NCI-H510A treated with DMSO at 0.1 percent for 48 hours (cell line): ENCODE results near the gene MYB.

Experiments used
- DNase-seq: peaks from one replicate; lab custom pipeline; 2025; lab: John Stamatoyannopoulos, UW

The MYB gene

DNA sequence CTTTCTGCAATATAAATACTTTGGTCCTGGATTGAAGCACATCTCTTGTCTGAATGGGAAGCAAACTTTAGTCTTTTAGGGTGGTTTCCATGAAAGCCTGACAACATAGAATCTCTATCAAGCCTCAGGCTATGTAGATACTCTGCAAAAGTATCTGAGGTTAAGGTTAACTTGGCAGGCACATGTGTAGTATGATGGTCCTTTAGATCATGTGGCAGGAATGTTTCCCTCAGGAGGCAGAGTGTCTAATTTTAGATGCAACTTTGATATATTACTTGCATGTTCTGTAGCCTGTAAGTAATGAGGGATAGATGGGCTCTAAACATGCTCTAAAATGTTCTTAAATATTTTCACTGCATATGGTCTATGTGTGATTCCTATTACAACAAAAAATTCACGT is 8.2 kb downstream of the MYB start:
- no peak for DNase-seq

DNA sequence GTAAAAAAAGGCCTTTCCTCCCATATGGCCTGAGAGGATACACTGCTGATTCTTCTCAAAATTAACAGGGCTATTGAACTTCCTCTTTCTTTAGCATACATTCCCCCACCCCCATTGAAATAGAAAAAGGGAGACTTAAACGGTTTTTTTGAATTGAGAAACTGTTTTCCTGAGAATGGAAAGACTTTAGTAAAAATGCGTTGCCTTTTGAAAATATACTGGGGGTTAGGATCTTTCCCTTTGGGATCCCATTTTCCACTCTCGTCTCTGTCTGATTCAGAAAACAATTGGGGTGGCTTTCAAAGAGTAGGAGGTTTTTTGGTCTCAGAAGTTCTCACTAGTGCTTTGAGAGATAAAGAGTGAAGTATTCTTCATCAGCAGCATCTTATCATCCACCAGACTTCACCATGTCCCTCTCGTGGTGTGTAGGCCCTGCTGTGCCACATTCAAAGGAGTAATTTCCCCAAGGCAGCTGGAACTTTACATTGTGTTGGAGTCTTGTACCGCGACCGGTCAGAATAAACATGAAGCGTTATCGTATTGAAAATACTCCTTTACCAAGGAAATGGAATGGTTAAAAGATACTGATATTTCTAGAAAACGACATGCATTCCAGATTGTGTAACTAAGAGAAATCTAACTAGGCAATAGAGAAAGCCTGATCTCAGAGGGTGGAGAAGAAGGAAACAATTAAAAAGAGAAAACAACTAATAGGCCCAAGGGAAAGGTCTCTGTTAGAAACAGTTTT is 10.6 kb downstream of the MYB start:
- no peak for DNase-seq

DNA sequence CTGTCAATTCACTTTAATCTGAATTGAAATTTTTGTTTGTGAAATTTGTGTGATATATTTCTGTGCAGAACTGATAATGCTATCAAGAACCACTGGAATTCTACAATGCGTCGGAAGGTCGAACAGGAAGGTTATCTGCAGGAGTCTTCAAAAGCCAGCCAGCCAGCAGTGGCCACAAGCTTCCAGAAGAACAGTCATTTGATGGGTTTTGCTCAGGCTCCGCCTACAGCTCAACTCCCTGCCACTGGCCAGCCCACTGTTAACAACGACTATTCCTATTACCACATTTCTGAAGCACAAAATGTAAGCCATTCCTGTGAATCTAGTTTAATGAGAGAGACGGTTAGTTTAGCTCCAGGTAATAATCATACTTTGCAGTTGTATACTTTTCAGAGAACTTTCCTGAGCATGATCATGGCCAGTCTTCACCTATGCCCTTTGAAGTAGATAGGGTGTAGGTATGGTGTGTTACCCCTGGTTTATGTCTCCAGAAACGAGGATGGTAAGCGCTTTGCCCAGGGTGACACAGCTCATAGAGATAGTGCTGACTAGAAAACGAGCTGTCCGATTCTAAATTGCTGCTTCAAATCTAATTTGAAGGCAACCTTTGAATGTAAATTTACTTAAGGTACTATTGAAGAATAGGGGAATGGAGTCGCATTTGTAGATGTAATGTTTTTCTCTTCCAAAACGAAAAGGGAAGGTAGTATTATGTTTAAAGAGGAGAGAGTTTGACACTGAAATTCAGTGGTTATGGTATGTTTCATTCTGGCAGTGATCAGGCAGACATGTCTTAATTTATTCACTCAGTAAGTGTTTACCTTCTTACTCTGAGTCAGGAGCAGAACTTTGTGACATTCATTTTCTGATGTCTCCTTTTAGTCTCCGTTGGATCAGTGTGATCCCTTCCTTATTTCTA is 11.4 kb downstream of the MYB start:
- no peak for DNase-seq

DNA sequence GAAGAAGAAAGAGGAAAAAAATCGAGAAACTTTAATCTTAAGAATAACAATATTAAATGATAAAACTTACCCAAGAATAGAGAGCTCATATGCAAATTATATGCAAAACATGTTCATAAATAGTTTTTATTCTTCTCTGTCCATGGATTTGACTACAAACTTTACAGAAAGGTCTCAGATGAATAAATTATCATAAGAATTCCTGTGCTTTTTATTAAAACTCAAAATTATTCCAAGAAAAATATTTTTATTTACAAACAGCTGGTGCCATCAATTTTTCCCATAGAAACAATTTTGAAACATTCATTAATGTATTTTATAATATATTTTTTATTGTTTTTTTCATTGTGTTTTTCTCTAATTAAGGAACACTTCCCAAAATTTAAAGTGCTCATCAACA is 12.1 kb downstream of the MYB start:
- DNase-seq = no peak

DNA sequence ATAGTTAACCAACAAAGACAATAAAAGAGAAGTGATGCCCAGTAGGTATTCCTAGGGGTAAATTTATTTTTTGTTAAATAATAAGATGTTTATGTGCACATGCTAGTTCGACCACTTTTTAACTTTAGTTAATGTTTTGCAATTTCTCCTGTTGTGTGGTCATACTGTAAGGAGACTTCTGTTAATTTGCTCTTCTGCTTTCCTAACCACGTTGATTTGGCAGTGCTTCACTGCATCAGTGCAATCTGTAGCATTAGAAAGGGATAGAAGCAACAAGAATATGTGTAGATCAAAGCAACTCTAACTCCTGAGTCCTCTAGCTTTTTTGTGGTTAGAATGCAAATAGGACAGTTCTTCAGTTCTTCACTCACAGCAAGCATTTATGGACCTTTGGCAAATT is 13.9 kb downstream of the MYB start:
- DNase-seq = no peak

DNA sequence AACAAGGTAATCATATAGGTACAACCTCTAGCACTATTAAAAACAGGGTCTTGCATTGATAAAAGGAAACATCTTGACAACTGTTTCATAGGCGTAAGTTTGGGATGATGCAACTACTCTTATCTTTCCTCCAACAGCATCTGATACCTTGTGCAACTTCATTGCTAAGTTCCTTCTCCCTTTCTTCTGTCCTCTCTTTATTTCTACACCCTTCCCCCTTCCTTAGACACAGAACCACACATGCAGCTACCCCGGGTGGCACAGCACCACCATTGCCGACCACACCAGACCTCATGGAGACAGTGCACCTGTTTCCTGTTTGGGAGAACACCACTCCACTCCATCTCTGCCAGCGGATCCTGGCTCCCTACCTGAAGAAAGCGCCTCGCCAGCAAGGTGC is 14.4 kb downstream of the MYB start:
- DNase-seq = no peak

DNA sequence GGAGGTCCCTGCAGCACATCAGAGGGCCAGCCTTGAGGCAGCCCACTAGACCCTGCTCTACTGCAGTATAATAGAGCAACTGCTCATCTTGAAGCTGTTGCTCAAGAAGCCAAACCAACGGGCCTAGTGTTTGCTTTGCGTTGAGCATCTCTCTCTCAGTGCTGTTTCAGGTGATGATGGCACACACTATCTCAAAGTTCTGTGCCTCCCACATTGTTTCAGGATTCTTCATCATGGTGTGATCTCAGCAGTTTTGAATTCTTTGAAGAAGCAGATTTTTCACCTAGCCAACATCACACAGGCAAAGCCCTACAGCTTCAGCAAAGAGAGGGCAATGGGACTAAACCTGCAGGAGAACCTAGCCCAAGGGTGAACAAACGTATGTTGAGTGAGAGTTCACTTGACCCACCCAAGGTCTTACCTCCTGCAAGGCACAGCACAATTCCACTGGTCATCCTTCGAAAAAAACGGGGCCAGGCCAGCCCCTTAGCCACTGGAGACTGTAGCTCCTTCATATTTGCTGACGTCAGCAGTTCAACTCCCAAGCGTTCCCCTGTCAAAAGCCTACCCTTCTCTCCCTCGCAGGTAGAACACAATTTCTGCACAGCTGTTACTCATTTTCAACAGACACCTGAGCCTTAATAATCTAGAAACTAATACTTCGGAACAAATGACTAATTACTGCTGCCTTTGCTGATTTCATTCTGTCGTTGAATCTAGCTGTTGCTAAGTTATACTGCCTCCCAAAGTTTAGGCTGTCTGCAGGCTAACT is 15.8 kb downstream of the MYB start:
- DNase-seq = no peak

DNA sequence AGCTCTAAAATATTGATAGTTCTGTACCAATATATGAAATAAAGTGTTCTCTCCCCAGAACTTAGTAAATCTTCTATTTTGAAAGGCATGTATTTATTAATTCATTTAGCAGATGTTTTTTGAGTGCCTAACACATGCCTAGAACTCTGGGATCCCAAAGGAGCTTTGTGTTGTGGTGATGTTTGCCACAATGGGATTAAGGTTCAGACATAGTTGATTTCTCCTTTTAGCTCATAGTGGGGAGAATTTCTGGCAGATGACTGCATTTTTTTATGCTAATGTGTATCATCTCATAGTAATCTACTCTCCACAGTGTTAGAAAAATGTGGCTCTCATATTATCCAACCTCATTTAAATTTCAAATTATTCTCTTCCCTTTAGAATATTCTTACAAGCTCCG is 21.7 kb downstream of the MYB start:
- DNase-seq = no peak

DNA sequence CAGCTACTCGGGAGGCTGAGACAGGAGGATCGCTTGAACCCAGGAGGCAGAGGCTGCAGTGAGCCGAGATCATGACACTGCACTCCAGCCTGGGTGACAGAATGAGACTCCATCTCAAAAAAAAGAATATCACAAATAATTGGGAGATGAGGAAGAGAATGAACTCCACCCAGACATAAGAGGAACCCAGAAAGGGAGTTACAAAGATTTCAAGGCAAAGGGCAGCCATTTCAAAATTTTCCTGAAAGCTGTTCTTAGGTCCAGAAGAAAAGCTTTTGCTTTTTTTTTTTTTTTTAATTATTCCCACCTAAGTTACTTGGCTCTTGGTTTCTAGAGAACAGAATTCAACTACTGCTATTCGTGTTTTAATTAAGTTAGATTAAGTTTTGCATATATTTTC is 23.8 kb downstream of the MYB start:
- no peak for DNase-seq

DNA sequence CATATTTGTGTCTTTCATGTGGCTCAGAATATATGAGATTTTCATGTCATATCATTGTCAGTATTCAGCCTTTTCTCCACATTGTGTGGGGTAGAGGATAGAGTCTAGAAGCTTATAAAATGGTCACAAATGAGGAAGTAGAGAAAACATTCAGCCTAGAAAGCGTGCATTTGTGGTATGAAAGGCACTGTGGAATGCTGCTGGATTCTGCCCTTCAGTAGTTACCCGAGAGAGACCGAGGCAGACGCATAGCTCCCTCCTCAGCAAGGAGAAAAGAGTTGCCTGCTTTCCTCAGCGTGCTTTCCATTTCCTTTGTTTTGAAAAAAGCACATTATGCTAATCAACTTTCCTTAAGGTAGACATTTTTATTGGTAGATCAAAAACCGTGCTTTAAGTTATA is 28.7 kb downstream of the MYB start:
- DNase-seq = no peak

DNA sequence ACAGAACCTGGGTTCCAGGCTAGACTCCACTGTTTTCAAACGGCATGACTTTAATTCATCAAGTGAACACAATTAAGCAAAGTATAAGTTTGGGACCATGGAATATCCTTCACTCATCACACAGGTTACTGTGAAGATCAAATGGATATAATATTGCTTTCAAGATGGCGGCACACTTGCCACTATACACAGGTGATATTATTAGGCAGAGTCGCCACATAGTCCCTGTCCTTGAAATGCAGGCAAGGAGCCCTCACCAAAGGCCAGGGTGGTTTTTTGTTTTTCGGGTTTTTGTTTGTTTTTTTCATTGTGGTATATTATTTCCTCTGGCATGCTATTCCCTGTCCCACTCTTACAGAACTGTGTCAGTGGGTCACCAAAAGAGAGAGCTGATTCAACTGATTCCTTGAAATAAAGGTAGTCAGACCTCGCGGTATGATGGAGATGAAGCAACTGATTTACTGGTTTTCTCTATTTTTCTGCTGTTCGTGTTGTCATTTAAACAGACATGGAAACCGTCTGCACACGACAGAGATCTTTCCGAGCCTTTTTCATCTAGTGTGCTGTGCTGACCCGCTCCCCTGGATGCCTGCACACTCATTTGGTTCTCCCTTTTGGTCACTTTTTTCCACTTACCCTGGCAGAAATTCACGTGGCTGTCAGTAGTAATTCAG is 29.7 kb downstream of the MYB start:
- DNase-seq = no peak

DNA sequence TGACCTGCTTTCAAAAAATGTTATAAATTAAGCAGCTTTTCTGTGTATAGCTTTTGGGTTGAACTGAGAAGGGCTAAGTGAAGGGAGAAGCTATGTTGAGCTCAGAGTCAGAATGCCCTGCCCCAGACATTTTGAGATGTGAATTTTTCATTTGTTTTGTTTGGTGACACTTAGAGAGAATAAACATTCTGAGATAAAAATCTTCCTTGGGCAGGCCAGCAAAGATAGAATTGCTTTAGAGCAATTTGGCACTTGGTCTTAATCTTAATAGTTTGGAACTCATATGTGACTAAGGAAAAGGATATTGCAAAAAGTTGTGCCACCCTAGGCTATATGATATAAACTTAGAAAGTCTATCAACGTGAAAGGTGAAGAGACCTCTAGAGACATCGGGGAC is 30.2 kb downstream of the MYB start:
- no peak for DNase-seq

DNA sequence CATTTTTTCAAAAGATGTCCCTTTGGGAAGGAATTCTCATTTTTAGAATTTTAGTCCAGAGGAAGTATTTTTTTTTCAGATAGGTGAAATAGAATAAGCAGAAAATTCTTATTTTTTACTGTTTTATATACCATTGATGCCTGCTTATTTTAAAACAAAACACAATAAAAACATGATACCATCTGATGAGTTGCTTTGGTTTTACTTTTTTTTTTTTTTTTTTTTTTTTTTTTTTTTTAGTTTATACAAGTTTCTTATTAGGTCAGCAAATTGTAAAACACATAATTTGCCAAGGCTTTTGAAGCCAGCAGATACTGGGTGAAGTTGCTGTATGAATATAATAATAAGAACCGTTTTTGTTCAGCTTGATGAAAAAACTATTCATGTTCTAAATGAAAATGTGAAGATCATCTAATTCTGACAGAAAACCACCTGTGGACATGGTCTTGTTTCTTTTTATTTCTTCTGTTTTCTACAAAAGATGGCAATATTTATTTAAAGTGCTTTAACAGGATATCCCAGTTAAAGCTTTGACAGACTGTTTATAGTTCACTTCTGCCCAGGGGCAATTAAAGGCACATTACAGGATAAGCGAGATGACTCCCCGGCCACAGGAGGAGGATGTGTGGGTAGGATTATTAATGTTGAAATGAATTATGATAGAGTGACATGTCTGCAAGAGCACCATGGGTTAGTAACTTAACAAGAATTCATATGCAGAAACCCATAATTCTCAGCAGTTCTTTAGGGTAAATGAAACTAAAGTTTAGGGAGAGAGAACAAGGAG is 31.1 kb downstream of the MYB start:
- no peak for DNase-seq

DNA sequence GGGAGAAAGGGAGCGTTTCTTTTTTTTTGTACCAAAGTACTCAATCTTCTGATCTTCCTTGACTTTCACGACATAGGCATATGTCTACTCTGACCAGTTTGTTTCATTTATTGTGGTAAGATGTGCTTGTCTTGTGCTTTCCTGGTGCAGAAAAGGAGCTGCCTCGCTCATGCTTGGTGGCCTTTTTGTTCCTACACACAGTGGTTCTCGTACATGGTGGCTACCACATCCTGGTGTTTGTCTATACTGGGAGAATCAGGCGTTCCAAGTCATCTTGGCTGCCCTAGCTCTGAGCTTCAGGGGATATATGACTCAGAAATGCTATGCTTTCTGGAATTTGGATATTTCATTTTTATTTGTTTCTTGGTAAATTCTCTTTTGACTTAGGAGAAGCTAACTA is 31.8 kb downstream of the MYB start:
- DNase-seq = no peak

DNA sequence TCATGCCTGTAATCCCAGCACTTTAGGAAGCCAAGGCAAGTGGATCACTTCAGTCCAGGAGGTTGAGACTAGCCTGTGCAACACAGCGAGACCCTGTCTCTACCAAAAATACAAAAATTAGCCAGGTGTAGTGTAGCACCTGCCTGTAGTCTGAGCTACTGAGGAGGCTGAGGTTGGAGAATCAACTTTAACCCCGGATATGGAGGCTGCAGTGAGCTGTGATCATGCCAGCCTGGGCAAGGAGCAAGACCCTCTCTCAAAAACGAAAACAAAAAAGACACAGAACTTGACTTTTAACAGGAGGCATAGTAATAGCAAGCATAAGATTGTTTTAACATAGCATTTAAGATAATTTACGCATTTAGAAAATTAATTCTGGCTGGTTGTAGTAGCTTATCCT is 32.5 kb downstream of the MYB start:
- DNase-seq = no peak

DNA sequence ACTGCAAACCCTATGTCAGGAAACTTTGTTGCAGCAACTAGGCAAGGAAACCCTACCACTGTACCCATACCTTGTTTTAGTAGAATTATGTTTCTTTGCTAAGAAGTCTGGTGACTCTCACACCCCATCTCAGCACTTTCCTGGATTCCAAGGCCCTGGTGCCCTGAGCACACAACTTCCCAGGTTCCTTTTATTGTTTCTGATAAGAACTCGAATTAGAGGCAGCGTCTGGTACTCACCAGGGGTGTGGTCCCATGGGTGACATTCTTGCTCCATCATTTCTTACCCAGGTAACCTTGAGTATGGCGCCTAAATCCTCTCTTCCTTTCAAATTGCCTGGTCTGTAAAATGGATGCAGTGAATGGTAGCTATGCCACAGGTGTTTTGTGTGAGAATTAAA is 34.1 kb downstream of the MYB start:
- DNase-seq = no peak

DNA sequence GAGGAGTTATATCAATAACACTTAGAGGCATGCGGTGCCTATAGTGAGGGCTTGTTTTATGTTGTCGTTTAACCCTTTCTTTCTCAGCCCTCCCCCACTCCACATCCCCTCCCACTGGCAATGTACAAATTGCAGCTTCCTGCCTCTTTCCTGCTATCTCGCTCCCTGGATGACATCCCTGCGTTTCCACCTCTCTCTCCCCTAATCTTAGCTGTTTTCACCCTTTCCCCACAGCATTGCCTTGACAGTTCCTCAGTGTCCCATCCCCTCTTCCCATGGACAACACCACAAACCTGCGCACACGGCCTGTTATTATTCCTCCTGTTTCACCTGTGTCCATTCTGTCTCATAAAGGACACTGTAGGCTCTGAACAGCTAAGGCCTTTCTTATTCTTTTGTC is 34.5 kb downstream of the MYB start:
- DNase-seq = no peak

DNA sequence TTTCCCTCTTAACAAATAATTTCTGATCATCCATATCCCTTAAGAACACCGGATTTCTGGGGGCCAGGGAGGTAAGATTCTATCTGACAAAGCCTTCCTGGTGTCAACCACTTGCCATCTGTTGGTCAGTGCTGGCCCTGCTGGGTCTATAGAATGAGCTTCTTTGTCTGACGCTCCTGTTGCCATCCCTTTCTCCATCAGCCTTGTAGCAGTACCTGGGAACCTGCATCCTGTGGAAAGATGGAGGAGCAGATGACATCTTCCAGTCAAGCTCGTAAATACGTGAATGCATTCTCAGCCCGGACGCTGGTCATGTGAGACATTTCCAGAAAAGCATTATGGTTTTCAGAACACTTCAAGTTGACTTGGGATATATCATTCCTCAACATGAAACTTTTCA is 36.6 kb downstream of the MYB start:
- no peak for DNase-seq

DNA sequence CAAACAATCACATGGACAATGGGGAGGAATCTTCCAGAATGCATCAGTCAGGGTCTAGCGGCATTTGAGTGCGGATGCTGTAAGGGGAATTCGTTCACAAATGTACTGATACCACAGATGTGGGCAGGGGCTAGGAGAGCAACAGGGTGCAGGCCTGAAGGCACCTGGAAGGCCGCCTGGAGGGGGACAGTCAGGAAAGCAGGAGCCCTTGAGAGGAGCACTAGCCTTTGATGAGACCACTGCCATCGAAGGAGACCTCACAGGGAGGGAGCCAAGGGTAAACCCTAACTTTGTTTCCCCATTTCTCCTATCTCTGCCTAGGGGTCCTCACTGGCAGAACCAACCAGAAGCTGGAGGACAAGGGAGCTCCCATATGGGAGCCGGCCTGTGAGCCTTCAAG is 38.2 kb downstream of the MYB start:
- no peak for DNase-seq

DNA sequence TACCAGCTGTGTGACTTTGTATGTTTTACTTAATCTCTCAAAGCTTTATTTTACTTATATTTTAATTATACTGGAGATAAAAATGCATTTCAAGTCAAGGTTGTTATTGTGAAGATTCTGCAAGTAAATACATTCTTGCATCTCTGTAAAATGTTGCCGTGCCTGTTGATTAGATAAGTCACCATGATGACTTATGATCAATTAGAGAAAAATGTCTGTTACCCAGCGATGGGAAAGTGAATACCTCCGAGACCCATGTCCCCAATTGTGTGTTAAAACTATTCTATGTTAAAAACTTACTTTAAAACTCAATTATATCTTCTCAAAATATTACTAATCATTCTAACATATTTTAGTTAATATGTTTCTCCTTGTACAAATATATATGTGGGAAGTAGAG is 39.9 kb downstream of the MYB start:
- DNase-seq = no peak

DNA sequence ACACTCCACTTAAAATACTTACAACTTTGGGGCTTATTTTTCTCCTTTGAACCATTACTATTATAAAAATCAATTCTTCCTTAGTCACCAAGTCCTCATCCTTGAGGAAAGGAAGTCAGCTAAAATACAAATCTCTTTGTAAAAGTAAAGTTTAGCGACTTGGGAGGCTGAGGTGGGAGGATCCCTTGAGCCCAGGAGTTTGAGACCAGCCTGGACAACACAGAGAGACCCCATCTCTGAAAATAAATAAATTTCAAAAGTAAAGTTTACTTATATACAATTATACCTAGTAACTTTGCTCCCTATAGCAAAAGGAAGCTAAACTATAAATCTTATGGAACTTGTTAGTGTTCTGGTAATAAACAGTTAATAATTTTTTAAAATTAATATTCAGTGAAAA is 40.4 kb downstream of the MYB start:
- no peak for DNase-seq
